Osteocyte (in vitro differentiated cells): ENCODE measurements around the gene ABCA13. TPM values are rescaled to one million over a fixed set of nuclear protein-coding genes. Genes with fewer than 3 reads are reported as not detected.

Experiments
- DNase-seq: peaks from one replicate; pipeline ENCODE4 v3.0.0; 2021; ENCODE audit warnings: mixed read lengths; ENCODE audit not compliant: unreplicated experiment; ENCODE audit errors: extremely low spot score
- H3K27ac Mint-ChIP-seq: one replicate; pipeline ENCODE4 v1.8.0; 2021; ENCODE audit warnings: mild to moderate bottlenecking, mixed read lengths; ENCODE audit not compliant: unreplicated experiment
- H3K27me3 Mint-ChIP-seq: one replicate; pipeline ENCODE4 v1.8.0; 2021; ENCODE audit warnings: mixed read lengths; ENCODE audit not compliant: unreplicated experiment
- H3K36me3 Mint-ChIP-seq: one replicate; pipeline ENCODE4 v1.8.0; 2021; ENCODE audit warnings: mixed read lengths; ENCODE audit not compliant: unreplicated experiment
- H3K4me1 Mint-ChIP-seq: one replicate; pipeline ENCODE4 v1.8.0; 2021; ENCODE audit warnings: mixed read lengths; ENCODE audit not compliant: unreplicated experiment
- H3K4me3 Mint-ChIP-seq: one replicate; pipeline ENCODE4 v1.8.0; 2021; ENCODE audit warnings: mild to moderate bottlenecking, moderate library complexity, mixed read lengths; ENCODE audit not compliant: unreplicated experiment
- H3K9me3 Mint-ChIP-seq: one replicate; pipeline ENCODE4 v1.8.0; 2021; ENCODE audit warnings: mixed read lengths; ENCODE audit not compliant: unreplicated experiment
- total RNA-seq: library from RNA; stranded (reverse); gene quantifications from 2 replicates; pipeline ENCODE4 v1.2.1, GENCODE V29; 2021
- TF ChIP-seq, protein P1 (sequence below): fragments of 200-600 bp; sonication (generic); IDR thresholded peaks from 2 replicates; pipeline ENCODE4 v1.5.0; 2021; ENCODE audit warnings: antibody characterized with exemption, mild to moderate bottlenecking, moderate library complexity

ABCA13 gene
- total RNA-seq, 1 donor from 2014 or later = 1.1 TPM

DNA sequence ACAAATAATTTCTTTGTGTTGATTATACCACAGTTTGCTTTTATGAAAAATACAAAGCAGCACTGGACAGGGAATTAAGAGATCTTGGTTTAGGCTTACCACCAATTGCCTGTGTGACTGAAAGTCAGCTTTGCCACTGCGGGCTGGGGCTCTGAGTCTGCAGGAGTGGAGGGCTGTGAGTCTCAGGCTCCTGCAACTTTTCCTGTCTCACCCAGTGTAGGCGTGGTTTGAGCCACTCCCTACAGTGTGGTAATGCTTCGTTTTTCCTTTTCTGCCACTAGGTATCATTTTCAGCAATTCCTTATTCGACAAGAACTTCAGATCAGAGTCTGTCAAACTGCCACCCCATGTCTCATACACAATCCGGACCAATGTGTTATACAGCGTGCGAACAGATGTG, 180.6 kb downstream of the ABCA13 start:
- H3K4me3 Mint-ChIP-seq = no peak overlapping the region
- TF ChIP-seq, protein P1, sequence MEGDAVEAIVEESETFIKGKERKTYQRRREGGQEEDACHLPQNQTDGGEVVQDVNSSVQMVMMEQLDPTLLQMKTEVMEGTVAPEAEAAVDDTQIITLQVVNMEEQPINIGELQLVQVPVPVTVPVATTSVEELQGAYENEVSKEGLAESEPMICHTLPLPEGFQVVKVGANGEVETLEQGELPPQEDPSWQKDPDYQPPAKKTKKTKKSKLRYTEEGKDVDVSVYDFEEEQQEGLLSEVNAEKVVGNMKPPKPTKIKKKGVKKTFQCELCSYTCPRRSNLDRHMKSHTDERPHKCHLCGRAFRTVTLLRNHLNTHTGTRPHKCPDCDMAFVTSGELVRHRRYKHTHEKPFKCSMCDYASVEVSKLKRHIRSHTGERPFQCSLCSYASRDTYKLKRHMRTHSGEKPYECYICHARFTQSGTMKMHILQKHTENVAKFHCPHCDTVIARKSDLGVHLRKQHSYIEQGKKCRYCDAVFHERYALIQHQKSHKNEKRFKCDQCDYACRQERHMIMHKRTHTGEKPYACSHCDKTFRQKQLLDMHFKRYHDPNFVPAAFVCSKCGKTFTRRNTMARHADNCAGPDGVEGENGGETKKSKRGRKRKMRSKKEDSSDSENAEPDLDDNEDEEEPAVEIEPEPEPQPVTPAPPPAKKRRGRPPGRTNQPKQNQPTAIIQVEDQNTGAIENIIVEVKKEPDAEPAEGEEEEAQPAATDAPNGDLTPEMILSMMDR = no peak
- H3K9me3 Mint-ChIP-seq = no peaks in the 10 kb centered on the region
- no peaks in the 10 kb centered on the region for H3K36me3 Mint-ChIP-seq
- H3K4me1 Mint-ChIP-seq = no peaks in the 10 kb centered on the region
- no peak for DNase-seq
- peaks cover 24% of the 10 kb centered on the region for H3K27me3 Mint-ChIP-seq
- H3K27ac Mint-ChIP-seq = no peak overlapping the region

- DNase-seq = no peak
- H3K9me3 Mint-ChIP-seq = no peaks in the 10 kb centered on the region
- TF ChIP-seq, protein P1 = no peak
- H3K27me3 Mint-ChIP-seq = peaks cover 16% of the 10 kb centered on the region
- H3K27ac Mint-ChIP-seq = no peak overlapping the region
- no peaks in the 10 kb centered on the region for H3K4me1 Mint-ChIP-seq
- H3K36me3 Mint-ChIP-seq = no peaks in the 10 kb centered on the region
- no peak overlapping the region for H3K4me3 Mint-ChIP-seq
These were observed 184.1 kb downstream of the ABCA13 start for GRCh38 chr7:48355346-48355745.

GRCh38 chr7:48360574-48360973, 189.3 kb downstream of the ABCA13 start:
- peaks cover 11% of the 10 kb centered on the region for H3K27me3 Mint-ChIP-seq
- H3K4me1 Mint-ChIP-seq = no peaks in the 10 kb centered on the region
- DNase-seq = no peak
- H3K27ac Mint-ChIP-seq = no peak overlapping the region
- H3K36me3 Mint-ChIP-seq = no peaks in the 10 kb centered on the region
- H3K4me3 Mint-ChIP-seq = no peak overlapping the region
- no peaks in the 10 kb centered on the region for H3K9me3 Mint-ChIP-seq
- TF ChIP-seq, protein P1 = no peak

- TF ChIP-seq, protein P1 = no peak
- no peaks in the 10 kb centered on the region for H3K4me1 Mint-ChIP-seq
- peaks cover 12% of the 10 kb centered on the region for H3K27me3 Mint-ChIP-seq
- H3K9me3 Mint-ChIP-seq = no peaks in the 10 kb centered on the region
- H3K27ac Mint-ChIP-seq = no peak overlapping the region
- DNase-seq = no peak
- H3K4me3 Mint-ChIP-seq = no peak overlapping the region
- H3K36me3 Mint-ChIP-seq = no peaks in the 10 kb centered on the region
These were observed 191.9 kb downstream of the ABCA13 start for GRCh38 chr7:48363174-48363573.

- no peak for DNase-seq
- no peaks in the 10 kb centered on the region for H3K36me3 Mint-ChIP-seq
These were observed 193.8 kb downstream of the ABCA13 start for GRCh38 chr7:48365010-48365409.

More at GRCh38 chr7:48365010-48365409, 193.8 kb downstream of the ABCA13 start:
- H3K27me3 Mint-ChIP-seq = peaks cover 12% of the 10 kb centered on the region
- H3K27ac Mint-ChIP-seq = no peak overlapping the region
- TF ChIP-seq, protein P1 = no peak
- H3K9me3 Mint-ChIP-seq = peaks cover 8% of the 10 kb centered on the region
- H3K4me1 Mint-ChIP-seq = no peaks in the 10 kb centered on the region
- no peak overlapping the region for H3K4me3 Mint-ChIP-seq
